Measurements from ENCODE around the gene TCF3.

TCF3 gene

GRCh38 chr19:1683869-1684572, 31.6 kb upstream of the TCF3 start:
- FAIRE-seq (no peak), DNase-seq (ENCODE audit: insufficient read length) (no peak)
- no peak for TF ChIP-seq POLR2AphosphoS5 (IDR thresholded peaks at IDR 0.05; ENCODE audit: low read depth, low read length)
- TF ChIP-seq TAF1 (IDR thresholded peaks at IDR 0.05; ENCODE audit: borderline replicate concordance, low read depth, low read length) = no peak
- no peak for TF ChIP-seq POLR2A (IDR thresholded peaks at IDR 0.05; ENCODE audit: low read depth, low read length)

DNA sequence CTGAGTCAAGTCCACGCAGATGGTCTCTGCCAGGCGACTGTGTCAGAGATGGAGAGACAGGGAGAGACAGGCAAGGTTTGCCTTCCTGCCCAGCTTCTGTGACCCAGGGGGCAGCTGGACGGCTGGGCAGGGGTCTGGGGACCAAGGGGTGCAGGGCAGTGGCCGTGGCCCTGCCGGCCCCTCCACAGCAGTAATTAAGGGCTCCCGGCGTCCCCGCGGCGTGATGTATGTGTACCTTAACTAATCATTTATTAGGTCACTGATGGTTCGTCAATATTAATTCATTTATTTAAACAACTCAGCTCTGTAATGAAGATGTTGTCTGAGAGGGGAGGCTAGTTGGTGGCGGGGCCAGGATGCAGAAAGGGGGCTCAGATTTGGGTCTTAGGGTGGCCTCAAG, 28.6 kb upstream of the TCF3 start:
- DNase-seq (ENCODE audit: insufficient read length) = no peak
- no peak for FAIRE-seq
- no peak for TF ChIP-seq POLR2A (IDR thresholded peaks at IDR 0.05; ENCODE audit: low read depth, low read length)
- TF ChIP-seq POLR2AphosphoS5 (IDR thresholded peaks at IDR 0.05; ENCODE audit: low read depth, low read length) = no peak
- no peak for TF ChIP-seq TAF1 (IDR thresholded peaks at IDR 0.05; ENCODE audit: borderline replicate concordance, low read depth, low read length)

GRCh38 chr19:1678073-1678472, 25.7 kb upstream of the TCF3 start:
- no peak for FAIRE-seq
- DNase-seq (ENCODE audit: insufficient read length) = no peak
- TF ChIP-seq TAF1 (IDR thresholded peaks at IDR 0.05; ENCODE audit: borderline replicate concordance, low read depth, low read length) = no peak
- TF ChIP-seq POLR2A (IDR thresholded peaks at IDR 0.05; ENCODE audit: low read depth, low read length) = no peak
- TF ChIP-seq POLR2AphosphoS5 (IDR thresholded peaks at IDR 0.05; ENCODE audit: low read depth, low read length) = no peak

GRCh38 chr19:1676351-1677266, 24.2 kb upstream of the TCF3 start:
- TF ChIP-seq POLR2AphosphoS5 (IDR thresholded peaks at IDR 0.05; ENCODE audit: low read depth, low read length) (no peak), POLR2A (IDR thresholded peaks at IDR 0.05; ENCODE audit: low read depth, low read length) (no peak), TAF1 (IDR thresholded peaks at IDR 0.05; ENCODE audit: borderline replicate concordance, low read depth, low read length) (no peak)
- no peak for FAIRE-seq

GRCh38 chr19:1675633-1676350, 23.4 kb upstream of the TCF3 start:
- FAIRE-seq (no peak), DNase-seq (ENCODE audit: insufficient read length) (no peak)
- TF ChIP-seq POLR2A (IDR thresholded peaks at IDR 0.05; ENCODE audit: low read depth, low read length) = no peak
- no peak for TF ChIP-seq TAF1 (IDR thresholded peaks at IDR 0.05; ENCODE audit: borderline replicate concordance, low read depth, low read length)
- no peak for TF ChIP-seq POLR2AphosphoS5 (IDR thresholded peaks at IDR 0.05; ENCODE audit: low read depth, low read length)

More at GRCh38 chr19:1676351-1677266, 24.2 kb upstream of the TCF3 start:
- no peak for DNase-seq (ENCODE audit: insufficient read length)

DNA sequence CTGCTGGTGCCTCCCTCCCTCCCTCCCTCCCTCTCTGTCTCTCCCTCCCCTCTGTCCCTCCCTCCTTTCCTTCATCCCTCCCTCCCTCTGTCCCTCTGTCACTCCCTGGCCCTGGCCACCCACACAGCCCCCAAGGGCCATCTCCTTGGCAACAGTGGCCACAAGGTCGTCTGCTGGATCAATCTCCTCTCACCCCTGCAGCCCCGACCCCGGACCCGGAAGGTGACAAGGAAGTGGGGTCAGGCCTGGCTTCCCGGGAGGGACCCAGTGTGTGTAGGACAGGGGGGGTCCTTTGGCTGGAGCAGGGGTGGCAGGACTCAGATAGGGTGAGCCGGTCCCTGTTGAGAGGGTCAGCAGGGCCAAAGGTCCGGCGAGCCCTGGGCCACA, 21.9 kb upstream of the TCF3 start:
- FAIRE-seq = no peak
- no peak for TF ChIP-seq TAF1 (IDR thresholded peaks at IDR 0.05; ENCODE audit: borderline replicate concordance, low read depth, low read length)
- TF ChIP-seq POLR2AphosphoS5 (IDR thresholded peaks at IDR 0.05; ENCODE audit: low read depth, low read length) = no peak
- no peak for TF ChIP-seq POLR2A (IDR thresholded peaks at IDR 0.05; ENCODE audit: low read depth, low read length)

GRCh38 chr19:1673645-1674292, 21.4 kb upstream of the TCF3 start:
- DNase-seq (ENCODE audit: insufficient read length) (no peak), FAIRE-seq (no peak)
- no peak for TF ChIP-seq TAF1 (IDR thresholded peaks at IDR 0.05; ENCODE audit: borderline replicate concordance, low read depth, low read length)
- TF ChIP-seq POLR2AphosphoS5 (IDR thresholded peaks at IDR 0.05; ENCODE audit: low read depth, low read length) = no peak
- TF ChIP-seq POLR2A (IDR thresholded peaks at IDR 0.05; ENCODE audit: low read depth, low read length) = no peak

More for the DNA sequence above, 21.9 kb upstream of the TCF3 start:
- DNase-seq (ENCODE audit: insufficient read length) = no peak

DNA sequence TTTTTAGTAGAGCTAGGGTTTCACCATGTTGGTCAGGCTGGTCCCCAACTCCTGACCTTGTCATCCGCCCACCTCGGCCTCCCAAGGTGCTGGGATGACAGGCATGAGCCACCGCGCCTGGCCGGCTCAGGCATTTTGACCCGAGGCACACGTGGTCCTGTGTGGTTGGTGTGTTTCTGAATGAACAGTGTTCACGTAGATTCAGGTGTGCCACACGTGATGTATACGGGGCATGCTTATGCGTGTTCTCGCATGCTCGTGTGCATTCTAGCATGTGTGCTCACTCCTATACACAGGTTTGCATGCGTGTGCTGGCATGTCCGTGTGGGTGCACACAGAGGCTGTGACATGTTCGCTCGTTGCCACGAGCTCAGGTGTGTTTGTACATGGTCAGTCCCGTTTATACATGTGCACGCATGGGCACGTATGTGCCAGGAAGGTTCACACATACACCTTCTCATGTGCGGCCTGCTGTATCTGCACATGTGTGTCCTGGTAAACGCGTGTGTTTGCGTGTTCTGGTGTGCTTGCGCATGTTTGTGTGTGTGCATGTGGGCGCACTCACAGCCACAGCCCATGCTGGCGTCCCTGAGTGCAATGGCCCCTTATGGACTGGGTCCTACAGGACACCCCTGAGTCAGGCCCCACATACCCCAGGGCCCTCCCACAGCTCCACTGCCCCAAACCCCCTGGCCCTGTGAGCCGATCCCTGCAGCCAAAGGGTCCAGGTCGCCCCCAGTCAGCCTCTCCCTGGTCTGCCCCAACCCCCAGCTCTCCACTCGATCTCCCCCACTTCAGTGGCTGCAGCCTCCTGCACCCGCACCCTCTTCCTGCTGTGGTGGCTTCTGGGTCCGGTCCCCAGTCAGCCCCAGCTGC, 20.6 kb upstream of the TCF3 start:
- TF ChIP-seq POLR2A (IDR thresholded peaks at IDR 0.05; ENCODE audit: low read depth, low read length) (no peak), TAF1 (IDR thresholded peaks at IDR 0.05; ENCODE audit: borderline replicate concordance, low read depth, low read length) (no peak), POLR2AphosphoS5 (IDR thresholded peaks at IDR 0.05; ENCODE audit: low read depth, low read length) (no peak)
- FAIRE-seq = no peak
- no peak for DNase-seq (ENCODE audit: insufficient read length)

DNA sequence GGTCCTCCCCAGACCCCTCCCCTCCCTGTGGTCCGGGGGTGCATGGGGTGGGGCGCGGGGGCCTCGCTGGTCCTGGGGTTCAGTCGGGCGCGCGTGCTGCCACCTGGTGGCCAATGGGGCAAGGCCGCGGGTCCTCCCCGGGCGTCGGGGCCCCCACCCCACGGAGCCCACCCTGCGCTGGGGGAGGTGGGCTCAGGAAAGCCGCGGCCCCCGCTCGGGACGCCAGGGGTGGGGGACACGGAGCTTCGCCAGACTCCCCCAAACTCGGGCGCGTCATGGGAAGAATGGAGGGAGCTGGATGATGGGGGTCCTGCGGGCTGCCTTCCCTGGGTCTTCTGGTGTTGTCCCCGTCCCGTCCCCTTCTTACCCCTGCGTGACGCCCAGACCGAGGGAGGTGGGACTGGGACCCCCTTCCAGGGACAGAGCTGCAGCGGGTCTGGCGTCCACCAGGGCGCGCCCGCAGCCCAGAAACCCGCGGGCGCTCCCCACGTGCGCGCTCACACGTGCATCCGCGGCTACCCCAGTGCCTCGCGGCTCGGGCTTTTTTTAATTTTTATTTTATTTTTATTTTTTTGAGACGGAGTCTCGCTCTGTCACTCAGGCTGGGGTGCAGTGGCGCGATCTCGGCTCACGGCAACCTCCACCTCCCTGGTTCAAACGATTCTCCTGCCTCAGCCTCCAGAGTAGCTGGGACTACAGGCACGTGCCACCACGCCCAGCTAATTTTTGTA, 19.8 kb upstream of the TCF3 start:
- DNase-seq (ENCODE audit: insufficient read length) (peak; percentile 72), FAIRE-seq (peak; percentile 38)

More for the DNA sequence above, 19.8 kb upstream of the TCF3 start:
- TF ChIP-seq POLR2AphosphoS5 (IDR thresholded peaks at IDR 0.05; ENCODE audit: low read depth, low read length) (no peak), POLR2A (IDR thresholded peaks at IDR 0.05; ENCODE audit: low read depth, low read length) (no peak), TAF1 (IDR thresholded peaks at IDR 0.05; ENCODE audit: borderline replicate concordance, low read depth, low read length) (no peak)
